Measurements from ENCODE around the gene ELMO2.

The ELMO2 gene, protein sequence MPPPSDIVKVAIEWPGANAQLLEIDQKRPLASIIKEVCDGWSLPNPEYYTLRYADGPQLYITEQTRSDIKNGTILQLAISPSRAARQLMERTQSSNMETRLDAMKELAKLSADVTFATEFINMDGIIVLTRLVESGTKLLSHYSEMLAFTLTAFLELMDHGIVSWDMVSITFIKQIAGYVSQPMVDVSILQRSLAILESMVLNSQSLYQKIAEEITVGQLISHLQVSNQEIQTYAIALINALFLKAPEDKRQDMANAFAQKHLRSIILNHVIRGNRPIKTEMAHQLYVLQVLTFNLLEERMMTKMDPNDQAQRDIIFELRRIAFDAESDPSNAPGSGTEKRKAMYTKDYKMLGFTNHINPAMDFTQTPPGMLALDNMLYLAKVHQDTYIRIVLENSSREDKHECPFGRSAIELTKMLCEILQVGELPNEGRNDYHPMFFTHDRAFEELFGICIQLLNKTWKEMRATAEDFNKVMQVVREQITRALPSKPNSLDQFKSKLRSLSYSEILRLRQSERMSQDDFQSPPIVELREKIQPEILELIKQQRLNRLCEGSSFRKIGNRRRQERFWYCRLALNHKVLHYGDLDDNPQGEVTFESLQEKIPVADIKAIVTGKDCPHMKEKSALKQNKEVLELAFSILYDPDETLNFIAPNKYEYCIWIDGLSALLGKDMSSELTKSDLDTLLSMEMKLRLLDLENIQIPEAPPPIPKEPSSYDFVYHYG

DNA sequence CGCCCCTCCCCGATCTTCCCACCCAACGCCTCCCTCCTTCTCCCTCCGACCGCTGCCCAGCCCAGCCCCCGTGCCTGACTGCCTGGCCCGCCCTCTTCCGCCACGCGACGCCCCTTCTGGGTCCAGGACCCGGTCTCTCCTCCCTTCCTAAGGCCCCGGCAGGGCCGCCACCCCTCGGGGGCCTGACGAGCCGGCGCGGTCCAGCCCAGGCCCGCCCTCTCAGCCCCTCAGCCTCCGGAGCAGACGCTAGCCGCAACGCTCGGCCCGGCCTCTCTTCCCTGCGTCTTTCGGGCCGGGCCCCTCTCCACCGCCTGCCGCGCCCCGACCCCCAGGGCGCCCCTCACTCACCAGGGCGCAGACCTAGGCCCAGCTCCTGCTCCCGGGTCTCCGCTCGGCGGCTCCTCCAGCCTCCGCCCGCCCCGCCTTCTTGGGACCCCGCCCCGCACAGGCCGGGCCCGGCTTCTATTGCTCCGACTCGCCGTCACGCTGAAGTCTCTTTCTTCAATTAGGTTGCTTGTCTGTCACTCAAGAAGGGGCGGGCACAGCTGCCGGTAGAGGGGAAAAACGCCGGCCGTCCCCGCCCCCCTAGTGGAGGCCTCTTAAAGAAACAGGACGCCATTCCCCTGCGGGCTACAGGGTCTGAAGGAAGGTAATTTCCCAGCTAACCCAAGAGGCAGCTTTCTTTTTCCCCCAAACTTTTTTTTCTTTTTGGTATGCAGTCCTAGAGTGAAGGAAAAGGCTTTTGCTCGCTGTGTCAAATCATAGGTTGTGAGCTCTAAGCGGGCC, at the start of gene ELMO2:
Gene ELMO2 (minus strand): TSS at position 416 of the 786 bp plus-strand sequence. CDS start 12,133 bp downstream, outside the sequence.
- H3K9me3 ChIP-seq (ENCODE audit: low read length): no peaks in the 10 kb centered on the region
- H3K27me3 ChIP-seq (ENCODE audit: insufficient read depth, low read length): no peaks in the 10 kb centered on the region
- H2AFZ ChIP-seq (ENCODE audit: low read depth, low read length): peak within 1 kb of the TSS; percentile 85
- peak within 1 kb of the TSS; percentile 79 for H3K4me3 ChIP-seq (ENCODE audit: low read length)
- peaks cover 16% of the 10 kb centered on the region for H3K4me1 ChIP-seq (ENCODE audit: insufficient read depth, low read length)
- peaks cover 6% of the 10 kb centered on the region for H3K36me3 ChIP-seq (ENCODE audit: insufficient read depth, low read length)

DNA sequence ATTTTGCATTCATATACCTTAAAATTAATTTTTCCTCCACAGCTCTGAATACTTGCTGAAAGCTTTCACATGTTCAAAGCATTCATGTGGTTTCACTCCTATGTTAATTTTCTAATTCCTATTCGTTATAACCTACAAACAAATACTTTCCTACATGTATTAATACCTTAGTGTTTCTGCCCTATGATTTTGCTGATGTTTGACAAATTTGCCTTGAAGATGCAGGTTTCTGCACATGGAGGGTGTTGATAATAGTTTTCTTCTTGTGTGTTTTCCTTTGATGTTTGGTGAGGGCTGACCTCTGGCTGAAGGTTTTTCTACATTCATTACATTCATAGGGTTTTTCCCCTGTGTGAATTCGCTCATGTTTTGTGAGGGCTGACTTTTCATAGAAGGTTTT, 49.3 kb upstream of the ELMO2 start:
- H3K4me1 ChIP-seq (ENCODE audit: insufficient read depth, low read length): no peaks in the 10 kb centered on the region

DNA sequence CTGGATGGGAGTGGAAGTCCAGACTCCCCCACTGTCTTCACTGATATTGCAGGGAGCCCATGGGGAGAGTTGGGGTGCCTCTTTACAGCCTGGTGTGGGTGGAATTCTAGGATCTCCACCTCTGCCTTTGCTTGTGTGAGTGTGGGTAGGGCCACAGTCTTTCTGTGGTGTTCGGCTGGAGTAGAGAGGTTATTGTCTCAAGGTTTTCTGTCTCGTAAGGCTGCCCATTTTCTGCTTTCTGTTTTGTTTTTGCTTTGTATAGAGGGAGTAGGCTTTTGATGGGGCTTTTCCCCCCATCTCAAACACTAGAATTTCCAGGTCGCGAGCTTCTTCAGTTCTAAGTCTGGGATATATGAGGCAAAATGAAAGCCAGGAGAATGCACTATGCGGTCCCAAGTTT, 40.4 kb upstream of the ELMO2 start:
- no peak overlapping the region for H2AFZ ChIP-seq (ENCODE audit: low read depth, low read length)
- H3K27me3 ChIP-seq (ENCODE audit: insufficient read depth, low read length): no peaks in the 10 kb centered on the region
- no peak overlapping the region for H3K4me3 ChIP-seq (ENCODE audit: low read length)

More for the DNA sequence above, 49.3 kb upstream of the ELMO2 start:
- Histone ChIP-seq H3K9me3 (ENCODE audit: low read length) (peaks cover 23% of the 10 kb centered on the region), H3K36me3 (ENCODE audit: insufficient read depth, low read length) (no peaks in the 10 kb centered on the region), H3K4me3 (ENCODE audit: low read length) (no peak overlapping the region), H2AFZ (ENCODE audit: low read depth, low read length) (no peak overlapping the region), H3K27me3 (ENCODE audit: insufficient read depth, low read length) (no peaks in the 10 kb centered on the region)

DNA sequence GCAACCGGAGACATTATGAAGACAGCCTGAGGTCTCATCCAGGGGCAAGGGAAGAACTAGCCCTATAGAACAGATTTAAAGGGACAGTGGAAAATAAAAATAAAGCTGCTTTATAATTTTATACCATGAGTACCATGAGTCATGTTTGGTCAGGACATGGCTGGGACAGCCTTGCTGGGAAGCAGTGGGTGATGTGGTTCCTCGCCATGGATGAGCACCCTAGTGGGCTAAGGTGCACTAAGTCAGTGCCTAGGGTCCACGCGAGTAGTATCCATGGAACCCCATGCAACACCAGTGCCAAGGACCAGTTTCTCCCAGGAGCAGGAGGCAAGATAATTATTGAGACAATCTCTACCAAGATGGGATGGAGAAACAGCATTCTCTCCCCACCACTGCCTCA, 33.4 kb upstream of the ELMO2 start:
- no peaks in the 10 kb centered on the region for H3K9me3 ChIP-seq (ENCODE audit: low read length)
- H3K36me3 ChIP-seq (ENCODE audit: insufficient read depth, low read length): no peaks in the 10 kb centered on the region
- no peak overlapping the region for H3K4me3 ChIP-seq (ENCODE audit: low read length)
- no peak overlapping the region for H2AFZ ChIP-seq (ENCODE audit: low read depth, low read length)
- no peaks in the 10 kb centered on the region for H3K4me1 ChIP-seq (ENCODE audit: insufficient read depth, low read length)
- H3K27me3 ChIP-seq (ENCODE audit: insufficient read depth, low read length): no peaks in the 10 kb centered on the region

More for the DNA sequence above, 40.4 kb upstream of the ELMO2 start:
- Histone ChIP-seq H3K4me1 (ENCODE audit: insufficient read depth, low read length) (no peaks in the 10 kb centered on the region), H3K9me3 (ENCODE audit: low read length) (peaks cover 4% of the 10 kb centered on the region), H3K36me3 (ENCODE audit: insufficient read depth, low read length) (no peaks in the 10 kb centered on the region)

DNA sequence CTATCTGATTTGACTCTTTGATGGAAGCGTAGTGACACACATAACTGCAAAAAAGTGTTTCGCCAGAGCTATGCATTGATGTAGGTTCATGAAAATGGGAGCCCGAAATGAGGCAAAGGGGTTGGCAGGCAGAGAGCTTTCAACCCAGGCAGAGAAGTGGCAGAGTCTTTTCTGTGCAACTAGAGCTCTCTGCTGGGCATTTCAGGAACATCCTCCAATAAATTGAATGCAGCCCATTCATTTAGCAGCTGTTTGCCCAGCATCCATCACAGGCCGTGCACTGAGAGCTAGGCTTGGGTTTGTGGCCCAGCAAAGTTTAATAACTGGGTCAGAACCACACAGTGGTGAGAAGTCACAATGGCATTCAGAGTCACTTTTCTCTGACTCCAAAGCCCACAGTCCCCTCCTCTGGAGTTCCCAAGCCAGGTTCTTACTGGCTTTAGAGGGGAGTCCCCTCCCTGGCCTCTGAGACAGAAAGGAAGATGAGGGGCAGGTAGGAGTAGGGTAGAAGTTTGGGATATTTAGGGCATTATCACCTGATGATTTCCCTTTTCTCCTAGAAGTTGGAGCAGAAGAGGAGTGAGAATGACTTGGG, 31.8 kb upstream of the ELMO2 start:
- H3K9me3 ChIP-seq (ENCODE audit: low read length): no peaks in the 10 kb centered on the region
- no peak overlapping the region for H3K4me3 ChIP-seq (ENCODE audit: low read length)
- H3K4me1 ChIP-seq (ENCODE audit: insufficient read depth, low read length): no peaks in the 10 kb centered on the region
- H3K27me3 ChIP-seq (ENCODE audit: insufficient read depth, low read length): no peaks in the 10 kb centered on the region
- H2AFZ ChIP-seq (ENCODE audit: low read depth, low read length): no peak overlapping the region
- H3K36me3 ChIP-seq (ENCODE audit: insufficient read depth, low read length): no peaks in the 10 kb centered on the region

DNA sequence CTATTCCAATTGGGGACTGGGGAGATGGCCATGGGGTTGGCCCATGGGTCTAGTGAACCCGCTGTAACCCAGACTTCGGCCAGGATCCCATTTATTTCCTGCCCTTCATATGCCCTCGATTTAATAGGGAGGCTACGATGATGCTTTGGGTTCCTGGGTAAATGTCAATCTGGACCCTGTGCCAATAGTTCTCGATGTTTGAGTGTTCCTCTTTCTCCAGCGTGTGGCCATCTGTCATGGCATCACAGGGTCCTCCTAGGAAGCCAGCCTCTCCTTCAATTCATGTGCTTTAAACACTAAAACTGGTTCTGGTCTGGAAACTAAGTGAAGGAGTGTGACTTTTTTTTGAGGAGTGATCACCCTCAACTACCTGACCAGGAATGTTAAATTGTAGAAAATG, 28.7 kb upstream of the ELMO2 start:
- no peak overlapping the region for H3K4me3 ChIP-seq (ENCODE audit: low read length)
- H3K9me3 ChIP-seq (ENCODE audit: low read length): no peaks in the 10 kb centered on the region
- no peaks in the 10 kb centered on the region for H3K4me1 ChIP-seq (ENCODE audit: insufficient read depth, low read length)
- peaks cover 3% of the 10 kb centered on the region for H3K27me3 ChIP-seq (ENCODE audit: insufficient read depth, low read length)
- no peaks in the 10 kb centered on the region for H3K36me3 ChIP-seq (ENCODE audit: insufficient read depth, low read length)
- H2AFZ ChIP-seq (ENCODE audit: low read depth, low read length): no peak overlapping the region

DNA sequence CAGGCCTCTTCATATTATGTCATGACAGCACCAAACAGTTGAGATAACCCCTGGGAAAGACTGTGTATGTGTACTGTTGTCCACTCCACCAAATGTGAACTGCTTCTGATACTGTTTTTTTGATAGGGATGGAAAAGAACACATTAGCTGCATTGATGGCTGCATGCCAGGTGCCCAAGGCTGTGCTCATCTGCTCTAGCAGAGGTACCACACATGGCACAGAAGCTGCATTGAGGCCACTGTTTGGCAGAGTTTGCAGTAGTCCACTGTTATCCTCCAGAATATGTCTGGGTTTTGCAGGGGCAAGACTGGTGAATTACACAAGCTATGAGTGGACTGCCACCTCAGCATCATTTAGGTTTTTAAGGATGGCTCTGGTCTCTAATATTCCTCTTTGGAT, 28.2 kb upstream of the ELMO2 start:
- H3K9me3 ChIP-seq (ENCODE audit: low read length): no peaks in the 10 kb centered on the region
- peaks cover 3% of the 10 kb centered on the region for H3K27me3 ChIP-seq (ENCODE audit: insufficient read depth, low read length)
- no peak overlapping the region for H2AFZ ChIP-seq (ENCODE audit: low read depth, low read length)
- H3K4me1 ChIP-seq (ENCODE audit: insufficient read depth, low read length): no peaks in the 10 kb centered on the region
- H3K36me3 ChIP-seq (ENCODE audit: insufficient read depth, low read length): no peaks in the 10 kb centered on the region
- no peak overlapping the region for H3K4me3 ChIP-seq (ENCODE audit: low read length)

DNA sequence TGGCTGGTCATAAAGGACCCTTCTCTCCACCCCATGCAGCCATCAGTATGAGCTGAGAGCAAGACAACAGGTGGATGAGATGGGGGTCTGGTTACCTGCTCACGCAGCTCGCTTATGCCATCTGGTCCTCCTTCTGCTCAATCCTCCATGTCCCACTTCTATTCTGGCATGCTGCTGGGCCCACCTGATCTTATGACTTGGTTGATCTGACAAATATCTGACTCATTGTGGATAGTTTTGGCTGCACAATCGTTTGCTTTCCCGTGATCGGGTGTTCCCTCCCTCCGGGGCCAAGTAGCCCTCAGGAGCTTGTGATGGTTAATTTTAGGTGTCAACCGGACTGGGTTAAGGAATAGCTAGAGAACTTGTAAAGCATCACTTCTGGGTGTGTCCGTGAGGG, 26.6 kb upstream of the ELMO2 start:
- no peaks in the 10 kb centered on the region for H3K36me3 ChIP-seq (ENCODE audit: insufficient read depth, low read length)
- no peaks in the 10 kb centered on the region for H3K9me3 ChIP-seq (ENCODE audit: low read length)
- no peak overlapping the region for H2AFZ ChIP-seq (ENCODE audit: low read depth, low read length)
- no peaks in the 10 kb centered on the region for H3K4me1 ChIP-seq (ENCODE audit: insufficient read depth, low read length)
- H3K27me3 ChIP-seq (ENCODE audit: insufficient read depth, low read length): peaks cover 3% of the 10 kb centered on the region
- no peak overlapping the region for H3K4me3 ChIP-seq (ENCODE audit: low read length)

DNA sequence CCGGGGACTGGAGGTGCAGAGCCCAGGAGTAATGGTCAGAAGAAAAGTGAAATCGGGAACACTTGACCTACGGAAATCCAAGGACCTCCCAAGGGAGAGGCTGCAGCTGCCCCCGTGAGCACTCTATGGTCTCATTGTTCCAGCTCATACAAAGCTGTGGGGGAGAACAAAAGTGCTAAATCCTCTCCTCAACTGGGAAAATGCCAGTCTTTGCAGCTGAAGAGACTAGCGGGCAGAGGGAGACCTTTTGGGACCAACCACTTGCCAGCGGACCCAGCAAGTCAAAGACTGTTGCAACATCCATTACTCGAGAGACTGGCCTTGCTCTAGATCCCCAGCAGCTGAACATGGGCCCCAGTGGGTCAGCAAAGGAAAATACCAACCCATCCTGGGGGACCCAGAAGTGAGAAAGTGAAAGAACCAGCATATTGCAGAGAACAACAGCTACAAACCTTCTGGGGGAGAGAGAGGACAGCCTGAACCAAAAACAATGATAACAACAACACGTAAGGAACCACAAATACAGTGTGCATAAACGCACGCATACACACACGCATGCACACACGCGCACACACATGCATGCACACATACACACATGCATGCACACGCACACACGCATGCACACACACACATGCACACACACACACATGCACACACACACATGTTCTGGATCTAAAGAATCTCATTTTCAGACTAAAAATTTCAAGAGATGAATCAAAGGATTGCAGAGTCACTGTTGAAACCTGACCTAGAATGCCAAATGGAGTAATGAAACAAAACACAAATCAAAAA, 24.7 kb upstream of the ELMO2 start:
- Histone ChIP-seq H2AFZ (ENCODE audit: low read depth, low read length) (no peak overlapping the region), H3K27me3 (ENCODE audit: insufficient read depth, low read length) (peaks cover 3% of the 10 kb centered on the region), H3K4me1 (ENCODE audit: insufficient read depth, low read length) (no peaks in the 10 kb centered on the region), H3K4me3 (ENCODE audit: low read length) (no peak overlapping the region), H3K36me3 (ENCODE audit: insufficient read depth, low read length) (no peaks in the 10 kb centered on the region), H3K9me3 (ENCODE audit: low read length) (no peaks in the 10 kb centered on the region)

DNA sequence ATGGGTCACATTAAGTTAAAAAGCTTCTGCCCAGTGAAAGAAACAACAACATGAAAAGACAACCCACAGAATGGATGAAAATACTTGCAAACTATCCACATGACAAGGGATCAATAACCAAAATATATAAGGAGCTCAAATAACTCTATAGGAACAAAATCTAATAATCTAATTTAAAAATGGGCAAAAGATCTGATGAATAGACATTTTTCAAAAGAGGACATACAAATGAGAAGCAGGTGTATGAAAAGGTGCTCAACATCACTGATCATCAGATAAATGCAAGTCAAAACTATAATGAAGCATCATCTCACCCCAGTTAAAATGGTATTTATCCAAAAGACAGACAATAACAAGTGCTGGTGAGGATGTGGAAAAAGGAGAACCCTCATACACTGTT, 21.0 kb upstream of the ELMO2 start:
- no peak overlapping the region for H2AFZ ChIP-seq (ENCODE audit: low read depth, low read length)
- H3K9me3 ChIP-seq (ENCODE audit: low read length): no peaks in the 10 kb centered on the region
- no peak overlapping the region for H3K4me3 ChIP-seq (ENCODE audit: low read length)
- H3K27me3 ChIP-seq (ENCODE audit: insufficient read depth, low read length): peaks cover 6% of the 10 kb centered on the region
- H3K4me1 ChIP-seq (ENCODE audit: insufficient read depth, low read length): no peaks in the 10 kb centered on the region
- H3K36me3 ChIP-seq (ENCODE audit: insufficient read depth, low read length): no peaks in the 10 kb centered on the region

DNA sequence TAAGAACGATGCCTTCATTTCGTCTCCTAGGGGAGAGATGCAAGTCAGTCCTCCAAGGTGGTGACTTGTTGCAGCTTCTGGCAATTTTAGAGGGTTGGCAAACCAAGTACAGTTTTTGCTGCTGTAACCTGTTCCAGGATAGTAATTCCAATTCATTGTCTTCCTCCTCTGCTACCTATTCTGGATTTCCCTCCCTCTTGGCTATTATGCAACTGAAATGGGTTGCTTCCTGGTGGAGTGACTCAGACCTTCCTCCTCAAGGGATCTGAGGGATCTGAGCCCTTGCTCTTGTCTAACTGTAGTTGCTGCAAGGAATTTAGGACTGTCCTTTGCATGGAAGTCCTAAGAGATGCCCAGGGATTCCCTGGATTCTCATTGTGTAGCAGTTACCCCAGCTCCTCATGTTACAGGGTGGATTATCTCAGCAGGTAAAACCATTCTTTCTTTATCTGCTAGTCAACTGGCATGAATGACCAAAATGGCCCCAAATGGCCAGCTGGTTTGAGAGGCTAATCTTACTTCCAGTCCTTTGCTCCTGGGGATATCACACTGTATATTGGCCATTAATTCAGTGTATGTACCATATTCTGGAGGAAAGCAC, 17.6 kb upstream of the ELMO2 start:
- peaks cover 2% of the 10 kb centered on the region for H3K27me3 ChIP-seq (ENCODE audit: insufficient read depth, low read length)
- H3K36me3 ChIP-seq (ENCODE audit: insufficient read depth, low read length): no peaks in the 10 kb centered on the region
- H3K4me3 ChIP-seq (ENCODE audit: low read length): no peak overlapping the region
- H3K4me1 ChIP-seq (ENCODE audit: insufficient read depth, low read length): no peaks in the 10 kb centered on the region
- no peaks in the 10 kb centered on the region for H3K9me3 ChIP-seq (ENCODE audit: low read length)
- H2AFZ ChIP-seq (ENCODE audit: low read depth, low read length): no peak overlapping the region

DNA sequence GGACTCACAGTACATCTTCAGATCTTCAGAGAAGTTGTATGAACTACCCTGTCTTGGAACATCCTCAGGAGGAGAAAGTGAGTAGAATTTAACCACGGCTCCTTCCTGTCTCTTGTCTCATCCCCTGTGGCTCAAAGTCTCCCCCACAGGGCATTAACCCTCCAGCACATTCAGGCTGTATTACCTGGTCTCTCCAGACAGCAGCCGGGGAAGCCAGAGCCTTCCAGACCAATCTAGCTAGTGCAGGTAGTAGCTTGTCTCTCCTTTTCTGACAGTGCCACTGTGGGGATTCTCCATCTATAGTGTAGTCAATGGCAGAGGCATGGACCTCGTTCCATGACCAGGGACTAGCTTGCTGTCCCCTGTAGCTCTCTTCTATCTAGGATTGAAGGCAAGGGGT, 16.9 kb upstream of the ELMO2 start:
- Histone ChIP-seq H3K27me3 (ENCODE audit: insufficient read depth, low read length) (peaks cover 2% of the 10 kb centered on the region), H2AFZ (ENCODE audit: low read depth, low read length) (no peak overlapping the region), H3K4me3 (ENCODE audit: low read length) (no peak overlapping the region), H3K36me3 (ENCODE audit: insufficient read depth, low read length) (no peaks in the 10 kb centered on the region), H3K9me3 (ENCODE audit: low read length) (no peaks in the 10 kb centered on the region), H3K4me1 (ENCODE audit: insufficient read depth, low read length) (no peaks in the 10 kb centered on the region)
